ENCODE measurements around the gene DPRX.

DPRX gene

GRCh38 chr19:53631949-53632407 lies at the start of gene DPRX:
TSS of gene DPRX (plus strand) at chr19:53631999. CDS start at chr19:53632107, 108 bp downstream.
- no peak for DNase-seq

GRCh38 chr19:53583181-53583580 lies 48.6 kb upstream of the DPRX start:
- DNase-seq, result no peak

GRCh38 chr19:53586277-53586691 lies 45.5 kb upstream of the DPRX start:
- no peak for DNase-seq

GRCh38 chr19:53594811-53595509 lies 36.8 kb upstream of the DPRX start:
- no peak for DNase-seq

GRCh38 chr19:53595510-53595867 lies 36.3 kb upstream of the DPRX start:
- DNase-seq, result no peak

GRCh38 chr19:53596056-53596455 lies 35.7 kb upstream of the DPRX start:
- no peak for DNase-seq

GRCh38 chr19:53597023-53597422 lies 34.8 kb upstream of the DPRX start:
- DNase-seq, result no peak

GRCh38 chr19:53598361-53598760 lies 33.4 kb upstream of the DPRX start:
- DNase-seq, result no peak

GRCh38 chr19:53600217-53600616 lies 31.6 kb upstream of the DPRX start:
- DNase-seq, result no peak

GRCh38 chr19:53606031-53606430 lies 25.8 kb upstream of the DPRX start:
- DNase-seq, result no peak

- no peak for DNase-seq
Observed at GRCh38 chr19:53608381-53608780, 23.4 kb upstream of the DPRX start.

GRCh38 chr19:53612762-53613526 lies 18.9 kb upstream of the DPRX start:
- DNase-seq, result no peak

- DNase-seq, result no peak
Observed at GRCh38 chr19:53621885-53622740, 9.7 kb upstream of the DPRX start.

- DNase-seq, result no peak
Observed at GRCh38 chr19:53624771-53625545, 6.8 kb upstream of the DPRX start.

- DNase-seq, result no peak
Observed at GRCh38 chr19:53626486-53626885, 5.3 kb upstream of the DPRX start.

GRCh38 chr19:53626976-53627375 lies 4.8 kb upstream of the DPRX start:
- DNase-seq, result no peak

GRCh38 chr19:53634768-53635167 lies 3.0 kb downstream of the DPRX start:
- no peak for DNase-seq

GRCh38 chr19:53639471-53639870 lies 7.7 kb downstream of the DPRX start:
- DNase-seq, result no peak

- DNase-seq, result no peak
Observed at GRCh38 chr19:53642381-53643099, 10.7 kb downstream of the DPRX start.

GRCh38 chr19:53644061-53644816 lies 12.4 kb downstream of the DPRX start:
- no peak for DNase-seq

GRCh38 chr19:53646144-53646543 lies 14.3 kb downstream of the DPRX start:
- no peak for DNase-seq
